HepG2 (cell line): Measurements from ENCODE around the gene MYO7A. TPM values are rescaled to one million over a fixed set of nuclear protein-coding genes. Genes with fewer than 3 reads are reported as not detected.

Experiments
- AKAP8 ChIP-seq: sonication (generic); formaldehyde crosslinking; IDR thresholded peaks from 2 replicates; pipeline ENCODE4 v1.5.1; 2020; ENCODE audit warnings: mild to moderate bottlenecking, missing genetic modification reagents
- ASH2L ChIP-seq: fragments of 300-600, 200-600 bp; sonication (generic); IDR thresholded peaks from 2 replicates; pipeline ENCODE4 v1.7.0; 2017; ENCODE audit warnings: low read depth, mild to moderate bottlenecking, moderate library complexity, mixed read lengths, low read length; ENCODE audit not compliant: insufficient read length
- BCLAF1 ChIP-seq: fragments of 450-650 bp; IDR thresholded peaks from 2 replicates; pipeline ENCODE4 v1.6.1; 2017; ENCODE audit warnings: mild to moderate bottlenecking
- DDIT3 ChIP-seq: sonication (generic); formaldehyde crosslinking; IDR thresholded peaks from 2 replicates; pipeline ENCODE4 v1.4.0; 2020; ENCODE audit warnings: mild to moderate bottlenecking, missing genetic modification reagents
- EHMT2 ChIP-seq: fragments of 200-600 bp; sonication (generic); IDR thresholded peaks from 2 replicates; pipeline ENCODE4 v1.7.0; 2017; ENCODE audit warnings: antibody characterized with exemption, low read depth, low read length, borderline replicate concordance
- KLF12 ChIP-seq: sonication (generic); formaldehyde crosslinking; IDR thresholded peaks from 2 replicates; pipeline ENCODE4 v1.4.0; 2020; ENCODE audit warnings: missing genetic modification reagents, borderline replicate concordance
- MAFF ChIP-seq: IDR thresholded peaks from 2 replicates; pipeline ENCODE4 v1.6.1; 2011; ENCODE audit warnings: low read depth, low read length, improper control_type of control experiment
- MTF2 ChIP-seq: sonication (generic); formaldehyde crosslinking; IDR thresholded peaks from 2 replicates; pipeline ENCODE4 v1.5.0; 2020; ENCODE audit warnings: missing genetic modification reagents, borderline replicate concordance
- NPAS2 ChIP-seq: sonication (generic); formaldehyde crosslinking; IDR thresholded peaks from 2 replicates; pipeline ENCODE4 v1.8.0; 2022; ENCODE audit warnings: mild to moderate bottlenecking, missing genetic modification reagents, borderline replicate concordance
- PRMT3 ChIP-seq: sonication (generic); formaldehyde crosslinking; IDR thresholded peaks from 2 replicates; pipeline ENCODE4 v1.8.1; 2022; ENCODE audit warnings: low read depth, mild to moderate bottlenecking, moderate library complexity, missing genetic modification reagents, borderline replicate concordance
- RFX5 ChIP-seq: IDR thresholded peaks from 2 replicates; pipeline ENCODE4 v1.6.1; 2011; ENCODE audit warnings: low read depth, low read length, improper control_type of control experiment
- RFXANK ChIP-seq: IDR thresholded peaks from 2 replicates; pipeline ENCODE4 v1.6.1; 2016
- SIN3B ChIP-seq: fragments of 150-350 bp; IDR thresholded peaks from 2 replicates; pipeline ENCODE4 v1.6.1; 2014; ENCODE audit warnings: low read length
- SNAPC2 ChIP-seq: sonication (generic); formaldehyde crosslinking; IDR thresholded peaks from 2 replicates; pipeline ENCODE4 v1.8.1; 2022; ENCODE audit warnings: mild to moderate bottlenecking, missing genetic modification reagents
- UBTF ChIP-seq: sonication (generic); formaldehyde crosslinking; IDR thresholded peaks from 2 replicates; pipeline ENCODE4 v1.4.0; 2020; ENCODE audit warnings: mild to moderate bottlenecking, missing genetic modification reagents
- ZBTB43 ChIP-seq: sonication (generic); formaldehyde crosslinking; conservative IDR thresholded peaks from 2 replicates; pipeline ENCODE4 v1.4.0; 2020; ENCODE audit warnings: missing genetic modification reagents
- ZFP36L2 ChIP-seq: sonication (generic); formaldehyde crosslinking; IDR thresholded peaks from 2 replicates; pipeline ENCODE4 v1.4.0; 2020; ENCODE audit warnings: missing genetic modification reagents
- ZNF124 ChIP-seq: sonication (generic); formaldehyde crosslinking; IDR thresholded peaks from 2 replicates; pipeline ENCODE4 v1.4.0; 2020; ENCODE audit warnings: missing genetic modification reagents
- ZNF234 ChIP-seq: sonication (generic); formaldehyde crosslinking; conservative IDR thresholded peaks from 2 replicates; pipeline ENCODE4 v1.5.1; 2020; ENCODE audit warnings: mild to moderate bottlenecking, missing genetic modification reagents
- ZNF510 ChIP-seq: sonication (generic); formaldehyde crosslinking; IDR thresholded peaks from 2 replicates; pipeline ENCODE4 v1.4.0; 2020; ENCODE audit warnings: low read depth, mild to moderate bottlenecking, missing genetic modification reagents
- ZNF580 ChIP-seq: IDR thresholded peaks from 2 replicates; pipeline ENCODE4 v1.6.1; 2016; ENCODE audit warnings: low read depth, borderline replicate concordance
- ZNF749 ChIP-seq: sonication (generic); formaldehyde crosslinking; IDR thresholded peaks from 2 replicates; pipeline ENCODE4 v1.8.0; 2022; ENCODE audit warnings: mild to moderate bottlenecking, missing genetic modification reagents, moderate library complexity, borderline replicate concordance
- ZNF768 ChIP-seq: sonication (generic); formaldehyde crosslinking; IDR thresholded peaks from 2 replicates; pipeline ENCODE4 v1.4.0; 2020; ENCODE audit warnings: missing genetic modification reagents
- polyA plus RNA-seq, 8 experiments: library from polyadenylated mRNA; depleted of rRNA in 3 of 8; stranded (reverse) in 7 of 8; unstranded in 1 of 8; fragments of >200 nt; fragmentation: Illumina TruSeq in 4 of 8; extraction: Trizol in 4 of 8; gene quantifications; 2 replicates each; pipeline versions ENCODE4 v1.2.1 to v1.2.3, GENCODE V29; 2011 to 2016; ENCODE audit warnings: low read depth in 4 of 8, missing spikeins in 1 of 8, mixed read lengths in 1 of 8; ENCODE audit not compliant: insufficient read depth in 1 of 8
- total RNA-seq, 5 experiments: library from RNA; depleted of rRNA; stranded (reverse); fragments of >200 nt; fragmentation: Illumina TruSeq; extraction: Trizol; gene quantifications; 2 replicates each; pipeline ENCODE4 v1.2.3, GENCODE V29; 2016; ENCODE audit warnings: low read depth in 1 of 5

MYO7A gene
- total and polyA plus RNA-seq, 2 of the 13 experiments (the other 11 are each of a cell fraction or from before 2014, with no cell fraction given), result 7.5 to 10.0 TPM

- TF ChIP-seq ZBTB43 (0 out of 2 replicates have a peak, but pooled peaks have one; percentile 7), ZNF234 (CRISPR knock-in tag) (no peak), UBTF (peak; percentile 87), ZNF580 (CRISPR knock-in tag) (peak; percentile 79; the same call in 1 of the 2 replicates), ZFP36L2 (CRISPR knock-in tag) (no peak), SNAPC2 (CRISPR knock-in tag) (0 out of 2 replicates have a peak, but pooled peaks have one; percentile 57), PRMT3 (CRISPR knock-in tag) (no peak), MTF2 (no peak), RFXANK (CRISPR knock-in tag) (no peak), BCLAF1 (no peak), ZNF510 (CRISPR knock-in tag) (no peak), MAFF (no peak), ZNF768 (CRISPR knock-in tag) (peak; percentile 89), RFX5 (no peak), NPAS2 (CRISPR knock-in tag) (no peak), SIN3B (no peak), ZNF749 (CRISPR knock-in tag) (no peak), AKAP8 (CRISPR knock-in tag) (no peak), ASH2L (no peak), ZNF124 (CRISPR knock-in tag) (no peak), DDIT3 (CRISPR knock-in tag) (no peak), KLF12 (peak; percentile 67), EHMT2 (no peak)
Observed at GRCh38 chr11:77095551-77096490, 32.2 kb upstream of the MYO7A start (continued).
